Chondrocyte (in vitro differentiated cells): Measurements from ENCODE around the gene DNM3. TPM values are rescaled to one million over a fixed set of nuclear protein-coding genes. Genes with fewer than 3 reads are reported as not detected.

ENCODE experiments used
- DNase-seq: peaks from one replicate; pipeline ENCODE4 v3.0.0; 2021; ENCODE audit warnings: mixed read lengths, low spot score
- H3K27ac Mint-ChIP-seq: one replicate; pipeline ENCODE4 v1.8.0; 2021; ENCODE audit warnings: mild to moderate bottlenecking, moderate library complexity, mixed read lengths; ENCODE audit not compliant: unreplicated experiment
- H3K27me3 Mint-ChIP-seq: 2 replicates; pipeline ENCODE4 v1.8.0; 2021; ENCODE audit warnings: low read depth, mixed read lengths
- H3K36me3 Mint-ChIP-seq: 2 replicates; pipeline ENCODE4 v1.8.0; 2021; ENCODE audit warnings: low read depth, mixed read lengths
- H3K4me1 Mint-ChIP-seq: 2 replicates; pipeline ENCODE4 v1.8.0; 2021; ENCODE audit warnings: low read depth, mild to moderate bottlenecking, mixed read lengths
- H3K4me3 Mint-ChIP-seq: one replicate; pipeline ENCODE4 v1.8.0; 2021; ENCODE audit warnings: mild to moderate bottlenecking, moderate library complexity, mixed read lengths; ENCODE audit not compliant: unreplicated experiment
- H3K9me3 Mint-ChIP-seq: 2 replicates; pipeline ENCODE4 v1.8.0; 2021; ENCODE audit warnings: low read depth, mixed read lengths
- CTCF ChIP-seq: fragments of 200-600 bp; sonication (generic); IDR thresholded peaks from 2 replicates; pipeline ENCODE4 v1.5.0; 2021; ENCODE audit warnings: antibody characterized with exemption, mild to moderate bottlenecking, moderate library complexity
- total RNA-seq: library from RNA; stranded (reverse); gene quantifications from 3 replicates; pipeline ENCODE4 v1.2.1, GENCODE V29; 2021

The DNM3 gene
- total RNA-seq, 1 donor from 2014 or later, result 12.4 TPM

GRCh38 chr1:172208635-172209034 is 367.3 kb downstream of the DNM3 start:
- Mint-ChIP-seq H3K36me3 (no peaks in the 10 kb centered on the region), H3K27ac (no peak overlapping the region), H3K4me3 (no peak overlapping the region), H3K27me3 (no peaks in the 10 kb centered on the region), H3K4me1 (peaks cover 6% of the 10 kb centered on the region), H3K9me3 (peaks cover 2% of the 10 kb centered on the region)
- TF ChIP-seq CTCF, result no peak
- DNase-seq, result no peak

- peaks cover 6% of the 10 kb centered on the region for H3K4me1 Mint-ChIP-seq
- TF ChIP-seq CTCF, result no peak
- H3K4me3 Mint-ChIP-seq, result no peak overlapping the region
- peaks cover 2% of the 10 kb centered on the region for H3K9me3 Mint-ChIP-seq
- no peak overlapping the region for H3K27ac Mint-ChIP-seq
- no peaks in the 10 kb centered on the region for H3K27me3 Mint-ChIP-seq
- DNase-seq, result no peak
- no peaks in the 10 kb centered on the region for H3K36me3 Mint-ChIP-seq
Observed at GRCh38 chr1:172211221-172211620, 369.9 kb downstream of the DNM3 start.

DNA sequence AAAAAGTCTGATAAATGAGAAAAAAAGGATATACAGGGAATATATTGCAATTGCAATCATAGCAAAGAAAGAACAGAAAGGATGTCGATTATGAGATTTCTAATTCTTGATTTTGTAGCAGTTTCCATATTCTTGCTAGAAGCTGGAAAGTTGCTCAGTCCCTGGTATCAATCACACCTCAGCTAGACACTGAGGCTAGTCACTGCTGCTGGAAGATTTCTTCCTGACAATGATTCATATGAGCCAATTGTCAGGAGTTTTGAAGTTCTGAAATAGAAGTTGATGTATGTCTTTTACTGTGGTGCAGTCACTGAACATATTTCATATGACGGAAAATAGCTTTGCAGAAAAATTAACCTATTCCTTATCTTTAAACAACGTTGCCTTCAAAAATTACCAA is 370.8 kb downstream of the DNM3 start:
- TF ChIP-seq CTCF, result no peak
- peaks cover 2% of the 10 kb centered on the region for H3K9me3 Mint-ChIP-seq
- H3K36me3 Mint-ChIP-seq, result no peaks in the 10 kb centered on the region
- H3K27ac Mint-ChIP-seq, result no peak overlapping the region
- peaks cover 6% of the 10 kb centered on the region for H3K4me1 Mint-ChIP-seq
- DNase-seq, result no peak
- H3K4me3 Mint-ChIP-seq, result no peak overlapping the region
- no peaks in the 10 kb centered on the region for H3K27me3 Mint-ChIP-seq

DNA sequence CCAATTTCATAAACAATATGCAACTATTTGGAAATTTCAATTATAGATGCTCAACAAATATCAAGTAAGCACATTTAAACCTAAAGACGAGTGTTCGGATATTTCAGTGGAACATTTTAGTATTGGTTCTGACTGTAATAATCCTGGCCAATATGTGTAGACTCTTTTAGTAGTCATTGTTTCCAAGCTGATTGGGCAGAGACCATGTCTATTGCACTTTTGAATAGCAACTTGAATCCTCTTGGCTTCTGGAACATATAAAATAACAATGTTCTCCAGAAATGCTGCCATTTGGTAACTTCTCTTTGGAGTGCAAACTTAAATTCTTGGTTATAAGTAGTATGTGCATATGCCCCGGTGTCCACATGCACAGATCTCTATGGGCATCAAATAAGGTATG is 373.7 kb downstream of the DNM3 start:
- no peak for DNase-seq
- no peak for TF ChIP-seq CTCF
- H3K4me1 Mint-ChIP-seq, result peaks cover 7% of the 10 kb centered on the region
- no peak overlapping the region for H3K4me3 Mint-ChIP-seq
- no peaks in the 10 kb centered on the region for H3K27me3 Mint-ChIP-seq
- no peak overlapping the region for H3K27ac Mint-ChIP-seq
- H3K36me3 Mint-ChIP-seq, result no peaks in the 10 kb centered on the region
- no peaks in the 10 kb centered on the region for H3K9me3 Mint-ChIP-seq

DNA sequence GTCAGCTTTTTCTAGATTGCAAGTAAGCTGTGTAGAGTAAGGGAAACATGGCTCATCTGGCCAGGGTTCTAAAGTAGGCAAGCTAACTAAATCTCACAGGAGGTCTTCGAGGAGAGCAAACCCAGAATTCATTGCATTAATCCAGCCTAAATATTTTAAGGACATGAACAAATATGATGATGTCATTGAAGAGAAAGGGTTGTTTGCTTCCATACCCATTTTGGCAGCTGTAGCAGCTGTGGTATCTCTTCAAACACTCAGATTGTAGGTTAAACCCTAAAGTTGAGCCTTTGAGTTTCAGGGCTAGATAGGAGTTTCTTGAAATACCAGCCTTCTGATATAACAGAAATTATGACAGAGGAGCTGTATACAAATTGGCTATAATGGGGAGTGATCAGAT is 378.7 kb downstream of the DNM3 start:
- Mint-ChIP-seq H3K36me3 (peaks cover 1% of the 10 kb centered on the region), H3K9me3 (no peaks in the 10 kb centered on the region), H3K27ac (no peak overlapping the region), H3K4me3 (no peak overlapping the region), H3K27me3 (no peaks in the 10 kb centered on the region), H3K4me1 (peaks cover 24% of the 10 kb centered on the region)
- no peak for TF ChIP-seq CTCF
- DNase-seq, result no peak
